GM18858 (cell line): ENCODE measurements around the gene FHIT.
"Not testable (repeated sequence)": the region's sequence is repeated elsewhere in the genome, so short reads cannot be mapped to it uniquely, and the experiment has no call there.

Experiments used
- ATAC-seq: cut with Tn5 transposase; IDR thresholded peaks from one replicate; pipeline ENCODE4 v1.9.1; 2021; ENCODE audit not compliant: unreplicated experiment

Gene FHIT

DNA sequence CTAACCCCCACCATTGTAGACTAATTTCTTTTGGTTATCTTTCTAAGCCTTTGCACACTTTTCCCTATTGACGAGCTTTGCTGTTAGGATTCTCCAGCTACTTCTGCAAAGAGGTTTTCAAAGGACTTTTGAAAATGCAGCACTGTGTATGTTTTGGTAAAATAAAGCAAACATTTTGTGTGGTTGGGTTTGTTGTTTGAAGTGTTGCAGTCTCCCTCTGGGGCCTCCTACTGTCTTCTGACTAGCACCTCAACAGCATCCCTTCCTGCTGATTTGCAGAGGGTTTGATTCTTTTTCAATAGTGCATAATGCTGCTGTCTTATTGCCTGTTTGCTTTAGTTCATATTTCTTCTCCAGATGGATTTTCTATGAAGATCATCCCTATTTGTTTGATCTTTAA lies 1426.4 kb downstream of the FHIT start:
- no peak for ATAC-seq

DNA sequence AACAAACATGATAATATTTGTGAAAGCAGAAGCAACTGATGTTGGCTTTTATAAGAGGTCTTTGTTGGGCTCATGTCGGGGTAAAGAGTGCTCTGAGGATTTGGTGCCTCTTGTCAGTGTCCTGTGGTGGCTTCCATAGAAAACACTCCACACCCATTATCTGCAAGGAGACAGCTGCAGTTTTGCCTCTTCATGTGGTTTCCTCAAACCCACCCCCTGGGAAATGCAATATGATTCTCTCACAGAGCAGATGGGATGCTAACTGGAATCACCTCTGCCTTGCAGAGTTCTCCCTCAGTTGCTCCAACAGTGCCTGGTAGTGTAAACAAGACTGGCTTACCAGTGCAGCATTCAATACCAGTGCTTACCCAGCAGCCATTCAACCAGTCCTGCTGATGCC lies 1430.0 kb downstream of the FHIT start:
- no peak for ATAC-seq

DNA sequence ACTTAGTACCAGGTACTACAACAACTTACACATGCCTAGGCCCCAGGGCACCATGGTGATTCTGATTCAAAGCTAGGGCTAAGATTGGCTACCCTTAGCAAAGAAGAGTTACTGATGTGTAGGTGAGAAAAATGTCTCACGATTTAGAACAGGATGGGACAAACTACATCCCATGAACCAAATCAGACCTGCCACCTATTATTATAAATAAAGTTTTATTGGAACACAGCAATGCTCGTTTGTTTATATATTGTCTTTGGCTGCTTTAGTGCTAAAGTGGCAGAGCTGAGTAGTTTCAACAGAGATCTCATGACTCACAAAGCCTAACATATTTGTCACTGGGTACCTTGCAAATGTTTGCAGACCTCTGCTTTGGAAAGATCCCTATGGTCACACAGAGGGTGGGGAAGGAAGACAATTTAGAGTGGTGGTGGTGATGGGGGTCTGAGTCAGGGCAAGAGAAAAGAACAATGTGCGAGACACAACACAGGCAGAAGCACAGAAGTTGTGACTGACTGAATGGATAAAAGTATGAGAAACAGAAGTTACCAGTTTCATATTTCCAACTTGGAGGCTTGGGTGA lies 1430.8 kb downstream of the FHIT start:
- ATAC-seq, result no peak

DNA sequence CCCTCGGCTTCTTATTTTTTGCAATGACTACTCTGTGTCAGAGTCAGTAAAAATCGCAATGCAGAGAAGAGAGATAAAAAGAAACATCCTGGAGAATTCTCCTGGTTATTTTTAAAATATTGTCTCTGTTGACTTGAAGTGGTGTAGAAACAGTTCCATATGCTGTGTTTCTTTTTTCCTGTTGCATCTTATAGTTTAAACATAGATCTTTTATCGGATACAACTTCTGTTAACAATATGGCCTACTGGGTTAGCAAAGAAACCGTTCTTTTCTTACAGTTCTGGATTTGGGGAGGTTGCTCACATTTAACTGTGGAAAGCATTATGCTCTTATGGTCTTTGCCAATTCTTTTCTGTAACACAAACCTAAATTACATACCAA lies 1432.3 kb downstream of the FHIT start:
- ATAC-seq, result no peak

DNA sequence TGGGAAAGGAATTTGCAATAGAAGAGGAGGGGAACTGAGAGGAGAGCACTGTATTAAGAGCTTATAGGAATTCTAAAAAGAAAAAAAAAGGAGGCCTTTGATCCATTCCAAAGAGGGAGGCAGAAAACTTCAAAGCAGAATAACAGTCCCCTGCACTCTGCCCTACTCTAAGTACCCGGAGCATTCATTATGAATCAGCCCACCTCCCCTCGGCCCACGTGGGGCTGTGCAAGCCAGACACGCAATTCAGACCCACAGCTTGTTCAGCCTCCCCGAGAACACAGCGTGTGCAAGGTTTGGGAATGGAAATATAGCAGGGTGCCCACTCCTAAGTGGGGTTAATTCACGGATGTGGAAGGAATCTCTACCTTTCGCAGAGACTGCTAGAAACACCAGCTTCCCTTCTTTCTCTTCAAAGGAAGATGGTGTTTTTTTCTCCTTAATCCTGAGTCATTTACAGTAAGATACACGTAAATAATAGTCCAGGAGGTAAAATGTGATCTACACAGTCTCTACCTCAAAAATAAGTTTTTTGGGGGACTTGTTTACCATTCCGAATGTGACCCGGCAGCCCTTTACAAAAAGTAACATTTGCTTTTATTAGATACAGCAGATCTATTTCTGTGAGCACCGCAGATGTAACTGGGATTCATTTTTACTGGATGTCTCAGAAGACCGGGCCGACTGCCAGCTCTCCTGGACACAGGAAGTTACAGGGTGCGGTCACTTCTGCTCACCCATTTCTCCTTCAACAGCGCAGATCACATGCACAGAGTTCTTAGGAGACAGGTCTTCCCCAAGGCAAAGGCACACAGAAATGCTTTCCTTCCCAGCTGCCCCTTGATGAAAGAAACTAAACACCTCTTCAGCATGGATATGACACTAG lies 1433.0 kb downstream of the FHIT start:
- ATAC-seq, result no peak

DNA sequence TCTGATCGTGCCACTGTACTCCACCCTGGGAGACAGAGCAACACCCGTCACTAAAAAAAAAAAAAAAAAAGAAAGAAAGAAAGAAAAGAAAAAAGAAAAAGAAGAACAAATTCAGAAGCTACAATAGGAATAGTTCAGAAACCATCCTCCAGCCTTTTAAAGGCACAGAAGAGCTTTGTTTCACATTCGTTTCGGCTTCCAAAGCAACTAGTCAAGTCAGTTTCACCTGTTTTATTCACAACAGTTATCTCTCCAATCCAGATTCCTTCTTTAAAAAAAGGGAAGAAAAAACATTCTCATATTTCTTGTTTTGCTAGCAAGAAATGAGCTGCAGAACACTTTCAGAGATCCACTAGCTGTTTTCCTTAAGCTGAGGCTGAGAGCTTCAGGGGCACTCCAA lies 1433.7 kb downstream of the FHIT start:
- ATAC-seq, result no peak

DNA sequence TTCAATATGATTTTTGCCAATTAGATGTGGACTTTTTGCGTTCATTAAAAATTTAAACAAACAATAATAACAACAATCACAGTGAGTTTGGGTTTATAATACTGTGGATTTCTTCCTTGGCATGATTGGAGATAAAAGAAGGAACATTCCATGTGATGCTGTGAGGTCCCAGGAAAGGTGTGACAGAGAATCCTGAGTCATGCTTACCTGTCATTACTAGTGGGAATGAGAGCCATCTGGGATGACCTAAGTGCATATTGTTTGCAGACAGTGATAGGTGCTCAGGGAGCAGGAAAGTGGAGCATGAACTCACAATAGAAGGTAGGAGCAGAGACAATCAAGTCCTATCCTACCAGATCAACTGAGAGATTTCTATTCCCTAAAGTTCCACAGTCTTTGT lies 1434.9 kb downstream of the FHIT start:
- ATAC-seq, result no peak

DNA sequence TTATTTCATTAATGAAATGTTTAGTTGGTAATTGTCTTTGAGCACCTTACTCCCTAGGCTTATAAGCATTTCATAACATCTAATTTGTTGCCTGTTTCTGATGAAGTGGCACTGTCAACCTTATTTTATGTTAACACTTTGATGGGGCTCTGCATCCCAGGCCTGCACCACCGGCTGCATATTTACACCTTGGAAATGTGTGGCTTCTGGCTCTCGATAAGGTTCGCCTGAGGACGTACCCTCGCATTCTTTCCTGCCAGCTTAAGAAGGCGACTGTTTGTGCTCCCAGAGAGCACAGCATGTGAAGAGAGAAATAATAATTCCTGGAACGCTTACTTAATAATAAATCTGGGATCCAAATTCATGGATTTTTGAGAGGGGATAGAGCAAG lies 1438.1 kb downstream of the FHIT start:
- ATAC-seq, result no peak

DNA sequence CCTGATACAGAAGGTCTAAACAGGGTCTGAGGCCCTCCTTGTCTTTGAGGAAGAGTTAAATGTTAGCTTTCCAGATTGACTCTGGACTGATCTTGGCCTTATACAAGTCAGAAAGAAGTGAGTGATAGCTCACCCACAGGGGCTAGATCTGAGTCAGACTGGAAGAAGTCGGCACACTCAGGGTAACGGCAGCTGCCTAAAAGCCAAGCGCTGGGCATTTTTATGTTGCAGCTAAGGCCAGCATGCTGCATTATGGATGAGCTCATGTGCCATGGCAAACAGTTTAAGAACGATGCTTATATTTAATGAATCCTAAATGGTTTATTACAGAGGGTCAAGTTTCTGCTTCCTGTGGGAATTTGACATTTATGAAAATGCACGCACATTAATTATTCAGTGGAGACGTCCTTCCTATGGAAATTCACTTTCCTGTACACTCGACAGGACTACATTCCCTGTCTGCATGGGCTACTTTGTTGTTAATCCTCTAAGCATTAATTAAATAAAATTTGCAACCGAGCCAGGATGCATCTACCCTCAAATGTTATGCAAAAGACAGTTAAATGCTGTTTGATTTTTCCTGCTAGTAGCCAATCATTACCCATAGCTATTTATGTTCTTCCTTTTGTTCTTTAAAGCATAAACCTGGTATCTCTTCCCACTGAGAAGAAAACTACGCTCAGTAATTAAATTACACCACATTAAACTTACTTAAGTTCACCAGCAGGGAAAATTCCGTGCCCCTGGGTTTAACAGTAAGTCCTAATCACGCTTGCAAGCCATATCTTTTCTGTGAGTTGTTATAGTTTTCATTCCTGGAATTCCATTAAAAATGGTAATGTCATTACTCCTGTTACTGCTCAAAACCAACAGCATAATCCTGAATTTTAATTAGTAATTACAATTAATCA lies 1438.8 kb downstream of the FHIT start:
- ATAC-seq, result no peak

DNA sequence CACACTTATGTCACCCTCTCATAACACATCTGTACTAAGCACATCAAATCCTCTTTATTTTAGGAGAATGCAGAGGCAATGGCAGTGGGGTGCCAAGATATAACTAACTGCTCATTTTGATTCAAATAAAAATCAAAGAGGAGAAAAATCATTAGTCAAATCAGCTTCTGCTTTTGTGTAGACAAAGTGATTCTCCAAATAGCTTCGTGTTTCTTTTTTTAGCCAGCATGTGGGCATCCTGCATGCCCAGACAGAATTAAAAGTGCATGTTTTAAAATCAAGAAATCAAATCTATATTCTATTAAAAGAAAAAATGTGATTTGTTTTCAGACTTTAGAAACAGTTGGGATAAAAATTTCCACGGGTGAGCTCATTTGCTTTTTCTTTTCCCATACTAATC lies 1440.1 kb downstream of the FHIT start:
- no peak for ATAC-seq

DNA sequence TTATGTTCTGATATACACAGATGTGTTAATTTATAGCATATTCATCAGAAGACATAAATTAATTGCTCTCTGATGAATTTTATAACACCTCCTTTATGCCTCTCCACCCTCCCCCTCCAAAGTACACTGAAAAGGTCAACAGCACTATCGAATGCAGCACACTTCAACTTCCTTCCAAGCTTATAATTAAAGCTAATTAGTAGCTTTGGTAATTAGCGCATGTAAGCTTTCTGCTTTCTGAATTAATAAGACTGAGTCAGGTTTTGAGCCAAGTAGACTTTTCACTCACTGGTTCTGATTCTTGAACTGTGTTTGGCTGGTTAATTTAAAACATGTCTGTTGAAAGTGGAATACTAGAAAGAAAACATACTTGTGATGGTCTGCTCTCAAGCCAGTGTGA lies 1440.6 kb downstream of the FHIT start:
- ATAC-seq, result no peak

DNA sequence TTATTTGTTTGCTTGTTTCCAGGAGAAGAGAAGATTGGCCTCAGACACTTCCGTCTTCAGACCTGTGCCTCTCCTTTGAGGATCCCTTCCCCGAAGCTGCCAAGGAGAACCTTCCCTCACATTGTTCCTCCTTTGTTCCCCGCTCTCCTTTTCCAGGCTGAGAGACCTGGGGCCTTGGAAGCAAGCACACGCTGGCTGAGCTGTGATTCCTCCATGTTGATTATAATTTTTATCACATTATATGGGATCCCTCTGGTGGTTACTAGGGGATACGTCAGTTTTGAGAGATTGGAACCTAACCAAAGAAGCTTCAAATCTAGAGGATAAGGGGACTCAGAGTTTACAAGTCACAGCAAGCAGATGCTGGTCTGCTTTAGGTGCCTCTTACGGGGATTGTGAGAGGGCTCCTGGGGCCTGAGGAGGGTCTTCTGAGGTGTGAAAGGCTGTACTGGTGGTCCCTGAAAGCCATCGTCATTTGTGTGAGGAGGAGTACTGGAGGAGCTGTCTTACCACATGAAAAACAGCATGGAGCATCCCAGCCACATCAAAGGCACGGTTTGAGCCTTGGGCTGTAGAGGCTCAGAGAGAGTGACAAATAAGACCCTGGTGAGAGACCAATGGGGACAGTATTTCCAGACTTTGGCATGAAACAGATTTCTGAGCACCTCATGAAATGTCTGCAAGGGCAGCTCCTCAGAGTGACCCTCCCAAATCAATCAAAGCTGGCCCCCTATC lies 1441.4 kb downstream of the FHIT start:
- ATAC-seq, result no peak

DNA sequence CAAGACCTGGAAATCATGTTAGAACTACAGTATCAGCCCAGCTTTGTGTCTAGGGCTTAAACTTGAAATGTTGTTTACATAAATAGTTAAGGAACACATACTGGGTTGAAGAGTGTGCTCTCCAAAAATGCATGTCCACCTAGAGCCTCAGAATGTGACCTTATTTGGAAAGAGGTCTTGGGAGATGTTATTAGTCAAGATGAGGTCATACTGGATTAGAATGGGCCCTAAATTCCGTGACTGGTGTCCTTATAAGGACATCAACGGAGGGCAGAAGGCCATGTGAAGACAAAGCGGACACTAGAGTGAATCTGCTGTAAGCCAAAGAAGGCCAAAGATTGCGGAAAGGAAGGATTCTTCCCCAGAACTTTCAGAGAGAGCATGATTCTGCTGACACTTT lies 1442.2 kb downstream of the FHIT start:
- ATAC-seq, result no peak

DNA sequence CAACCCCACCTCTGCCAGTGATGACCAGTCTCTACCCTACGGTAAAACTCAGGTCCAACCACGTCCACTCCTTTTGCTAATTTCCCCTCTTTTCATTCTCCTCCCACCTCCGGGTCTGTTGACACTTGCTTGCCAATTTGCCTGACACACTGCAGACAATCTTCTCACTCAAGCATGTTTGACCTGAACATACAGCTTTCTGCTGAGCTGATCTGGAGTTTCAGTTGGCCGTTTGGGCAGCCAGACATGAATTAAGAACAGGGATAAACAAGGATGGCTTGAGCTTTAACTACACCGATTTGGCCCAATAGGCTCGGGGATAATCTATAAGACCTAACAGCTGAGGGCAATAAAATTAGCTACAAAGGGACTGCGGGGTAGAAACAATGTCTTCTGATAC lies 1442.8 kb downstream of the FHIT start:
- ATAC-seq, result no peak

DNA sequence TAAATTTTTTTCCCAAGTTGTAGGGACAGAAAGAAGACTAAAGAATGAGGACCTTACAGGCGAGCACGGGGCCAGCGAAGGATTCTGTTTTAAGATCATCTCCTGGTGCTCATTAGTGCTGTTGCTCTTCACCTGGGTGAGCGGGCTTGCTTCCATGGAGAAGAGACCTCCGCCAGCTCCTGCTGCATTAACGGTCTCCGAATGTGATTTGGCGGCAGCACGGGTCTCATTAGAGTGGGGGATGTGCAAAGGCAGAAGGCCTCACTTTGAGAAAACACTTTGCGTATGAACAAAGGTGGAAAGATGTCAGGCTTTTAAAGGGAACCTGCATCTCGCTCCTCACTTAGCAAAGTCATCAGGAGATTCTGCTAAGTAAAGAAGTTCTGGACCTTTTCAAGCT lies 1448.0 kb downstream of the FHIT start:
- no peak for ATAC-seq

DNA sequence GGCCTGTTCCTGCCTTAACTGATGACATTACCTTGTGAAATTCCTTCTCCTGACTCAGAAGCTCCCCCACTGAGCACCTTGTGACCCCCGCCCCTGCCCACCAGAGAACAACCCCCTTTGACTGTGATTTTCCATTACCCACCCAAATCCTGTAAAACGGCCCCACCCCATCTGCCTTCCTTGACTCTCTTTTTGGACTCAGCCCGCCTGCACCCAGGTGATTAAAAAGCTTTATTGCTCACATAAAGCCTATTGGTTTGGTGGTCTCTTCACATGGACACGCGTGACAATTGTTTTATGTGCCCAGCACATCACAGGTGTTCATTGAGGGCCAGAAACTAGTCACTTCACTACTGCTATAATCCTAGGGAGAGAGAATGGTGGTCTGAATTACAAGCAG lies 1448.8 kb downstream of the FHIT start:
- not testable (repeated sequence) for ATAC-seq

DNA sequence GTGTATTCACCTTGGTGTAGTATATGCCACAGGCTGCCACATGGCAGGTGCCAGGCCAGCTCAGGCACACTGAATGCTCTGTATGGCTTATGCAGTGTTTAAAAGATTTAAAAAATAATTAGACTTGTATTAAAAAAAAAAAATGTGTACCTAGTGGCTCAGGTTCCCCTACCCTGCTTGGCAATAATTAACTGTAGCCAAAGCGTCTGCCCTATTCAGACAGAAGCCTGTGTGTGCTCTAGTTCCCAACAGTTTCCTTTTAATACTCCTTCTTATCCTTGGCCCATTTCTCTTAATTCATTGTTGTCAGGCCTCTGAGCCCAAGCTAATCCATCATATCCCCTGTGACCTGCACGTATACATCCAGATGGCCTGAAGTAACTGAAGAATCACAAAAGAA lies 1449.2 kb downstream of the FHIT start:
- ATAC-seq, result no peak

DNA sequence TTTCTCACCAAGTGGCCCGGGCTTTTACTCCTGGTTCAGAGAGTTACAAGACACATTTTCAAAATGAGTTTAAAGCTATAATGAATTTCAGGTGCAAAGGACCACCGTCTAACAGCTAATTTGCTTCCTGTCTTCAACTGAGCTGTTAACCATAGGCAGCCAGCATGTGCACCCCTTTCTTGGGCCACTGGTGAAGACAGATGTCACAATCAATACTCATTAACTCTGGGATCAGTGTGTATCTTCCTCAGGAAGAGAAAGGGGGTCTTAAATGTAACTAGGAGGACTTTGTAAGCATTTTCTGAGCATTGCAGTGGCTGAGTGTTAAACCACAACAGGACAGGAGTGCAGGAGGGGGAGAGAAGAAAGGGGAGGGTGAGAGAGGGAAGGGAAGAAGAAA lies 1450.8 kb downstream of the FHIT start:
- no peak for ATAC-seq

DNA sequence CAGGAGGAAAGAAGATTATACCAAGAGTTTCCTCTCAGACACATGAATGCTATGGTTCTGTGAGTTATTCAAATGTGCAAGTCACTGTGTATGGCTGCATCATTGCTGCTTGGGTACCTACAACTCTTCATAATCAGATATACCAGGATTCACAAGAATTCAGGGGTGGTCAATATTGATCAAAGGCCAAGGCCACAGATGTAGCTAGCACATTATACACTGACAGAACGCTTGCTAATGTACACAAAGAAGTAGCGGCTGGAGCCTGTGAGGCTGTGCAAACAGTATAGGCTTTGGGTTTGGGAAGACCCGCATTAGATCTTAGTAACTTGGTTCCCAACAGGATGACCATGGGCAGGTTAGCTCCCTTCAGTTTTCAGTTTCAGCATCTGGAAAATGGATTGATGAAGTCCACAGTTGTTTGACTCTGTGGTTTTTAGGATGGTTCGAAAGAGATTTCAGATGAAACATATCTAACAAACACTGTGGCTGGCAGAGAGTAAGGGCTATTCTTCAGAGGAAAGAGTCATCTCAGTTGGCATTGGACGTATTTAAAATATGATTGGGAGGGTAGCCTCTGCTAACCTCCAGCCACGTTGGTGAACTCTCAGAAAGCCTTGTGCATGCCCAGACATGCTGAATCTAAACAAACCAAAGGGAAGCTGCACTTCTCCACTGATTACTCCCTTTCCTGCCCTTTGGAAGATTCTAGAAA lies 1452.7 kb downstream of the FHIT start:
- ATAC-seq, result no peak

DNA sequence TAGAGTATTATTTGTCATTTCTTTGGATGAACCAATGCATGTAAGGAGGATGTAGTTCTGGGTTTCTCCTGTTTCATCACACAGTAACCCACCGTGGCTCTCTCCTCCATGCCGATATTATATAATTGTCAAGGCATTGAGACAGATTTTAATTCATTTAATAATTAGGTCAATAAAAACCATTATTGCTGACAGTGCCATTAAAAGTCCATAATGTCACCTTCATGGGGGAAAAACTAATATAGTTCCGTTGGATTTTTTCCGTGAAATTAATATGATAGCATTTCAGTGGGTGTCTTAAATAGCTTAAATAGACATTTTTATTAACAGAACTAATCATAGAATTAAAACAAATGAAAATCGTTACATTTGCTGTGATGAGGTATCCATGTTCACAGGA lies 1453.7 kb downstream of the FHIT start:
- no peak for ATAC-seq

DNA sequence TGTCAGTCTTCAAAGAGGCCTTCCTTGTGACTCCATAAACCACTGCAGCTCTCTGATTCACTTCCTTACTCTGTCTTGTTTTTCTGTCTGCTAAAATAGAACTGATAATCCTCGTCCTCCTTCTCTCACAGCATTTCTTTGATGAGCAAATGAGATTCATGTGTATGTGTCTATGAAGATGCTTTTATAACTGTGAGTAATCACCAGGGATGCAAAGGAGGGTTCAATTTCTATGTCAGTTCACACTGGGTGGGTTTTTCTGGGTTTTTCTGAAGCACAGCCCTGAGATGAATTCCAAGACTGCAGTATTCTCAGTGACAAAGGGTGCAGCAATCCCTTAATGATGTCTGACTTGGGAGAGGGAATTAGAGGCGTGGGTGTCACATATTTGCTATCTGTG lies 1454.8 kb downstream of the FHIT start:
- ATAC-seq, result no peak
